Lower leg skin (tissue), 4 donors: ENCODE measurements around the gene C1QL4. TPM values are rescaled to one million over a fixed set of nuclear protein-coding genes. Genes with fewer than 3 reads are reported as not detected.
A peak's percentile ranks its signal among the peaks of the same experiment; 100 is the strongest.

Experiments used
- DNase-seq, 2 donors: peaks; one replicate each; pipeline ENCODE4 v3.0.0-alpha.2; 2019; ENCODE audit warnings: low spot score in 2 of 2
- H3K4me3 ChIP-seq: fragments of 200-600 bp; sonication (generic); 2 replicates; pipeline ENCODE4 v1.5.1; 2017; ENCODE audit warnings: mild to moderate bottlenecking, low read depth; ENCODE audit not compliant: poor library complexity, severe bottlenecking
- POLR2A ChIP-seq, 2 donors: fragments of 450-650 bp; IDR thresholded peaks; one replicate each; pipeline ENCODE4 v1.6.1; 2016 to 2017; ENCODE audit warnings: antibody characterized with exemption in 2 of 2, mild to moderate bottlenecking in 1 of 2, moderate library complexity in 1 of 2
- WGBS, 2 donors: methylation state at CpG; one replicate each; pipeline ENCODE4 v1.1.5; 2018; 5-methylcytosine and 5-hydroxymethylcytosine counted together
- intact Hi-C: fragments of 100-400 bp; cut with DNase I; formaldehyde crosslinking; loops from one replicate; pipeline ENCODE4 v1.15.0; 2023; ENCODE audit warnings: low total_unique reads
- total RNA-seq, 4 donors: library from RNA; depleted of rRNA; stranded (reverse); fragments of >200 nt; gene quantifications; one replicate each; pipeline ENCODE4 v1.1.0, GENCODE V29; 2016
- TF ChIP-seq, protein P1 (sequence below), 3 donors: fragments of 450-650 bp; IDR thresholded peaks; one replicate each; pipeline ENCODE4 v1.5.1; 2016; ENCODE audit warnings: antibody characterized with exemption in 3 of 3, mild to moderate bottlenecking in 3 of 3, moderate library complexity in 2 of 3

The C1QL4 gene
- total RNA-seq, 4 donors from 2014 or later: 0.62 to 2.5 (median 1.1) TPM; not detected in 1

DNA sequence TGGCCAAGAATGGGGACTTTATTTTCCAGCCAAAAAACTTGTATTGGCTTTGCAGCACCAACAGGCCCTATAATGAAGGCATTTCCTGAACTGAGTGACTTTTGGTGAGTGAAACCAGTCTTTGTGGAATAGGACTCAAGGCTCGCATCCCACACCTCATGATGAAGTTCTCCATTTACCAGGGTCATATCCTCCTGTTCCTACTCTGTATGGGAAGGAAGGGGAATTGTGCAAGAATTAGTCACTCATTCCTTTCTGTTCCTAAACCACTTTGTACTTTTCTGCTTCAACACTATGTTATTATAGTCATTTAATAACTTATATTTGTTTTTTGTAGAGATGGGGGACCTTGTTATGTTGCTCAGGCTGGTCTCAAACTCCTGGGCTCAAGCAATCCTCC lies 28.0 kb upstream of the C1QL4 start:
- DNase-seq: no peak
- intact Hi-C loops: loop anchor here (5.0 kb wide), 1 partner anchor 142 kb away; no protein-coding TSS in a partner anchor
- WGBS, 2 donors: 88 to 89% methylated on average over 1 of the region's 1 CpG
- no peak for TF ChIP-seq POLR2A (IDR thresholded peaks at IDR 0.05)
- TF ChIP-seq, protein P1, sequence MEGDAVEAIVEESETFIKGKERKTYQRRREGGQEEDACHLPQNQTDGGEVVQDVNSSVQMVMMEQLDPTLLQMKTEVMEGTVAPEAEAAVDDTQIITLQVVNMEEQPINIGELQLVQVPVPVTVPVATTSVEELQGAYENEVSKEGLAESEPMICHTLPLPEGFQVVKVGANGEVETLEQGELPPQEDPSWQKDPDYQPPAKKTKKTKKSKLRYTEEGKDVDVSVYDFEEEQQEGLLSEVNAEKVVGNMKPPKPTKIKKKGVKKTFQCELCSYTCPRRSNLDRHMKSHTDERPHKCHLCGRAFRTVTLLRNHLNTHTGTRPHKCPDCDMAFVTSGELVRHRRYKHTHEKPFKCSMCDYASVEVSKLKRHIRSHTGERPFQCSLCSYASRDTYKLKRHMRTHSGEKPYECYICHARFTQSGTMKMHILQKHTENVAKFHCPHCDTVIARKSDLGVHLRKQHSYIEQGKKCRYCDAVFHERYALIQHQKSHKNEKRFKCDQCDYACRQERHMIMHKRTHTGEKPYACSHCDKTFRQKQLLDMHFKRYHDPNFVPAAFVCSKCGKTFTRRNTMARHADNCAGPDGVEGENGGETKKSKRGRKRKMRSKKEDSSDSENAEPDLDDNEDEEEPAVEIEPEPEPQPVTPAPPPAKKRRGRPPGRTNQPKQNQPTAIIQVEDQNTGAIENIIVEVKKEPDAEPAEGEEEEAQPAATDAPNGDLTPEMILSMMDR (IDR thresholded peaks at IDR 0.05): no peak
- H3K4me3 ChIP-seq: no peak overlapping the region

DNA sequence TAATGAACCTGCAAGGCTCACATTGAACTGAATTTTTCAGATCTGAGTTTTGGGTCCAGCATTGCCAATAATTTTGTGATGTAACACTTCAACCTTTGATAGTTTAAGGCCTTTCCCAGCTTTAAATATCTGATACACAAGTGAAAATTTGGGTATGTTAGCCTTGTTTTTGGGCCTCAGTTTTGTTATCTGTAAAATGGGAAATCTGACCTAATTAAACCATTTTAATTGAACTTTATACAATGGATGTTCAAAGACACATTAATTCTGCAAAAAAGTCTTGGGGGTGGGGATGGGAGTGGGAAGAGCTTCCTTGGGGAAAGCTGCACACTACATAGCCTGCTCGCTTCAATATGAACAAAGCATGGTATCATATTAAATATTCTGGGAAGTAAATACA lies 25.1 kb upstream of the C1QL4 start:
- WGBS, 2 donors: 61 to 67% methylated on average over 1 of the region's 1 CpG
- no peak for DNase-seq
- intact Hi-C loops: no loop called here
- TF ChIP-seq, protein P1 (IDR thresholded peaks at IDR 0.05): no peak
- no peak for TF ChIP-seq POLR2A (IDR thresholded peaks at IDR 0.05)
- no peak overlapping the region for H3K4me3 ChIP-seq

DNA sequence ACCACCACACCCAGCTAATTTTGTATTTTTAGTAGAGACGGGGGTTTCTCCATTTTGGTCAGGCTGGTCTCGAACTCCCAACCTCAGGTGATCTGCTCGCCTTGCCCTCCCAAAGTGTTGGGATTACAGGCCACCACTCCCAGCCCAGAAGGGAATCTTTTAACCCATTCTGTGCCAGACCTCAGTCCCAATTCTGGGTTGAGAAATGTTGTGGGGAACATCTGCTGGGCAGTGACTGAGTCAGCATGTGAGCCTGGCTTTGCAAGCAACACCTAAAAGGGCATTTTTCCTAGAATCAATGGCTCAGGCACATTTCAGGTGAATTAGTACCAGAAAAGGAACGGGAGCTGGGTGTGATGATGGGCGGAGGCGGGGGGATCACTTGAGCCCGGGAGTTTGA lies 22.7 kb upstream of the C1QL4 start:
- TF ChIP-seq, protein P1 (IDR thresholded peaks at IDR 0.05): no peak
- no peak for TF ChIP-seq POLR2A (IDR thresholded peaks at IDR 0.05)
- intact Hi-C loops: loop anchor here (5.0 kb wide), 1 partner anchor 153 kb away; no protein-coding TSS in a partner anchor
- no peak for DNase-seq
- 62 to 70% methylated on average over 7 of the region's 7 CpGs for WGBS, 2 donors
- no peak overlapping the region for H3K4me3 ChIP-seq

DNA sequence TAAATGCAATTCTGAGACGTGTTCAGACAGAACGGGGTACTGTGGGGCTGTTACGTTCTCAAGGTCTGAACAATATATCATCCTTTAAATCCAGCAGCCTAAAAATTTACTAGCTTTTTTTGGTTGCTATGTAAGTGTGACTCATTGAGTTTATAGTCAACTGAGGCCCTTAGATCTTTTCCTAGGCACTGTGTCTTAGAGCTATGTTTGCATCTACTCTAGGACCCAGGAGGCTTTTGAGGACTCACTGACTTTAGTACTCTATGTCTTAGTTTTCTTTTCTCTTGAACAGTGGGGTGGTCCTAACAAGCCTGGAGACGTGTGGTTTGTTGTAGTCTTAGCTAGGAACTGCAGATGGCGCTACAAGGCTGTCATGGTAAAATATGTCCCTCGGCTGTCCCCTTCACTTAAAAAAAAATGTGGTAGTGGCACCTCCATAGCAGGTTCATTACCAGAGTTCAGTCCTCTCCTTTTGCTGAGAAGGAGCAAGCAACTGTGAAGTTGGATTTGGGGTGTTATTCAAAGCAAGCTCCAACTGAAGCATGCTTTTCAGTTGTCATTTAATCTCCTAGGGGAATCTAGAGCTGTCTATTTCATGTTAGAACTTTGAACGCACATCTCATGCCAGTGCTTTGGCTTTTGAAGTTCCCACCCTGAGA lies 21.6 kb upstream of the C1QL4 start:
- H3K4me3 ChIP-seq: no peak overlapping the region
- DNase-seq: no peak
- intact Hi-C loops: loop anchor here (5.0 kb wide), 1 partner anchor 154 kb away; no protein-coding TSS in a partner anchor
- WGBS, 2 donors: 7 to 11% methylated on average over 7 of the region's 7 CpGs
- no peak for TF ChIP-seq POLR2A (IDR thresholded peaks at IDR 0.05)
- TF ChIP-seq, protein P1 (IDR thresholded peaks at IDR 0.05): peak in 1 of 3 donors; percentile 63

DNA sequence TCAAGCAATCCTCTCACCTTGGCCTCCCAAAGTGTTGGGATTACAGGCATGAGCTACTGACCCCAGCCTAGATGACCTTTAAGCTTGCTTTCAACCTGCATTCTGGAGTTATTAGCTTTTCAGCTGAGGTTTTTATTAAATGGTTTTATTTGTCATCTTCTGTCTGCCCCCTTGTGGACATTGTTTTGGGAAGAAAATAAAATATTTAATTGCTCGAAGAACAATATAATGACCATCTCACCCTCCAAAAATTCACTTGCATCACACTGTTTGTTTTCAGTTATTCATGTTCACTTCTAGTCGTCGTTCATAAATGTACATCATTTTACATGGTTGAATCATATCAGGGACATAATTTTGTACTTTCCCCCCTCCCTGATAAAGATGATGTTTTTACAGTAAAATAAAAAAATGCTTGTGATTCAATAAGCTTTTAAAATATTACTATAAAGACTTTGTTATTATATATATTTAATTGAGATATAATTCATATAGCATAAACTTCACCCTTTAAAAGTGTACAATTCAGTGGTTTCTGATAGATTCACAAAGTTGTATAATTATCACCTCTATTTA lies 20.2 kb upstream of the C1QL4 start:
- TF ChIP-seq, protein P1 (IDR thresholded peaks at IDR 0.05): no peak
- no peak for TF ChIP-seq POLR2A (IDR thresholded peaks at IDR 0.05)
- no peak for DNase-seq
- intact Hi-C loops: loop anchor here (5.0 kb wide), 1 partner anchor 155 kb away; no protein-coding TSS in a partner anchor
- H3K4me3 ChIP-seq: no peak overlapping the region
- WGBS, 2 donors: 26 to 27% methylated on average over 3 of the region's 3 CpGs
